ENCODE data around the gene RGR.

Gene RGR, protein sequence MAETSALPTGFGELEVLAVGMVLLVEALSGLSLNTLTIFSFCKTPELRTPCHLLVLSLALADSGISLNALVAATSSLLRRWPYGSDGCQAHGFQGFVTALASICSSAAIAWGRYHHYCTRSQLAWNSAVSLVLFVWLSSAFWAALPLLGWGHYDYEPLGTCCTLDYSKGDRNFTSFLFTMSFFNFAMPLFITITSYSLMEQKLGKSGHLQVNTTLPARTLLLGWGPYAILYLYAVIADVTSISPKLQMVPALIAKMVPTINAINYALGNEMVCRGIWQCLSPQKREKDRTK

DNA sequence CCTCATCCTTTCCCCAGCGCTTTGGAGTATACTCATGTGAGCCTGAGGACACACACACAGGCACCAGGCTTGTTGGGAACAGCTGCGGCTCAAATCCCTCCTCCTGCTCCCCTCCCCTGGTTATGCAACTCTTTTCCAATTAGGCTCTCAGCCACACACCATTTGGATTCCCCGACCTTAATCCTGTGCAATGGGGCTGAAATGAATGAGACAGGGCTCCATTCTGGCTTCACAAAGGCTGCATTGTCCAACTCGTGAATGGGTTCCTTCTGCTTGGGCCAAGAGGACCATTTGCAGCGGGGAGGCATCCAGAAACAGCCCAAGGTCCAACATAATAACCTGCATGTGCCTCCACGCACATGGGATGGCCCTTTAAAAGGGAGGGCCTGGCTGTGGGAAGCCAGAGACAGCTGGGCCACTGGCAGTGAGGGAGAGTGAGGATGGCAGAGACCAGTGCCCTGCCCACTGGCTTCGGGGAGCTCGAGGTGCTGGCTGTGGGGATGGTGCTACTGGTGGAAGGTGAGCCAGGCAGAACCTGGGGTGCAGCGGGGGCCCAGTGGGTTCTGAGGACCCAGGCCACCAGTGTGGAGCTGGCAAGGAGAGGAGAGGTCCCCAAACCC is at the start of gene RGR:
Gene RGR, plus strand, starts transcription at position 403 of the 620 bp plus-strand sequence. Its CDS starts 38 bp downstream, at position 441.
- DNase-seq (ENCODE audit: insufficient read length, low spot score) (peak; percentile 71), FAIRE-seq (no peak)
- TF ChIP-seq, protein P1, sequence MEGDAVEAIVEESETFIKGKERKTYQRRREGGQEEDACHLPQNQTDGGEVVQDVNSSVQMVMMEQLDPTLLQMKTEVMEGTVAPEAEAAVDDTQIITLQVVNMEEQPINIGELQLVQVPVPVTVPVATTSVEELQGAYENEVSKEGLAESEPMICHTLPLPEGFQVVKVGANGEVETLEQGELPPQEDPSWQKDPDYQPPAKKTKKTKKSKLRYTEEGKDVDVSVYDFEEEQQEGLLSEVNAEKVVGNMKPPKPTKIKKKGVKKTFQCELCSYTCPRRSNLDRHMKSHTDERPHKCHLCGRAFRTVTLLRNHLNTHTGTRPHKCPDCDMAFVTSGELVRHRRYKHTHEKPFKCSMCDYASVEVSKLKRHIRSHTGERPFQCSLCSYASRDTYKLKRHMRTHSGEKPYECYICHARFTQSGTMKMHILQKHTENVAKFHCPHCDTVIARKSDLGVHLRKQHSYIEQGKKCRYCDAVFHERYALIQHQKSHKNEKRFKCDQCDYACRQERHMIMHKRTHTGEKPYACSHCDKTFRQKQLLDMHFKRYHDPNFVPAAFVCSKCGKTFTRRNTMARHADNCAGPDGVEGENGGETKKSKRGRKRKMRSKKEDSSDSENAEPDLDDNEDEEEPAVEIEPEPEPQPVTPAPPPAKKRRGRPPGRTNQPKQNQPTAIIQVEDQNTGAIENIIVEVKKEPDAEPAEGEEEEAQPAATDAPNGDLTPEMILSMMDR (IDR thresholded peaks at IDR 0.05; ENCODE audit: insufficient read depth, missing control alignments): no peak

DNA sequence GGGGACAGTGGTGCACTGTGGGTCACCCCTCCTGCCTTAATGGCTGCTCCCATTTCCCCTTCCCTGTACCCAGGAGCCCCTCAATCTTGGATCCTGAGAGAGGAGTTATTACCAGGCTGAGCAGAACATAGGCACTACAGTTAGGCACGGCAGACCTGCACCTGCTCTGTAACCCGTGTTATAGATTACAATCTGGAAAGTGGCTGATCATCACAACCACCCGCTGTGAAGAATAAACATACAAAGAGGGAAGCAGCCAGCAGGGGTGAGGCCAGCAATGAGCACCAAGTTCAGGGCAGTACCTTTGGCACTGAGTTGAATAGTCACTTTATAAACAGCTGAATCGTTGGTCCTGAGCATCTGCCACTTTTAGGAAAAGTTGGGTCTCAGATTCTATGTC is 48.8 kb upstream of the RGR start:
- no peak for DNase-seq (ENCODE audit: insufficient read length, low spot score)
- FAIRE-seq: no peak
- TF ChIP-seq, protein P1 (IDR thresholded peaks at IDR 0.05; ENCODE audit: insufficient read depth, missing control alignments): no peak

DNA sequence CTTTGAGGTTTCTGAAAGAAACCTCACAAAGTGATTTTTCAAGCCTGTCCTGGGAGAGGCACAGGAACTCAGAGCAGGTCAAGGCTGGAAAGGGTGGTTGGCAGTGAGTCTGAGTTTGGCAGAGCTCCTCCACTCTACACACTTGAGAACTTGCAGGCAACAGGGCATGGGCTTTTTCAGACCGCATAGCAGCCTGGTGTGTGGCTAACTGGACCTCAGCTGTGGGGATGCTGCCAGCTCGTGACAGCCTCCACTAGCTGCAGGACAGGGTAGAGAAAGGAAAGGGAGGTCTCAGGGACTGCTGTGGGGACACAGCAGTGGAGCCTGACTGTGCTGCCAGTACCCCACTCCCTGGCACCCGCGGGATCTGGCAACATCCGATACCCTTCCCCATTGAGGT is 47.9 kb upstream of the RGR start:
- FAIRE-seq (no peak), DNase-seq (ENCODE audit: insufficient read length, low spot score) (no peak)
- TF ChIP-seq, protein P1 (IDR thresholded peaks at IDR 0.05; ENCODE audit: insufficient read depth, missing control alignments): no peak

DNA sequence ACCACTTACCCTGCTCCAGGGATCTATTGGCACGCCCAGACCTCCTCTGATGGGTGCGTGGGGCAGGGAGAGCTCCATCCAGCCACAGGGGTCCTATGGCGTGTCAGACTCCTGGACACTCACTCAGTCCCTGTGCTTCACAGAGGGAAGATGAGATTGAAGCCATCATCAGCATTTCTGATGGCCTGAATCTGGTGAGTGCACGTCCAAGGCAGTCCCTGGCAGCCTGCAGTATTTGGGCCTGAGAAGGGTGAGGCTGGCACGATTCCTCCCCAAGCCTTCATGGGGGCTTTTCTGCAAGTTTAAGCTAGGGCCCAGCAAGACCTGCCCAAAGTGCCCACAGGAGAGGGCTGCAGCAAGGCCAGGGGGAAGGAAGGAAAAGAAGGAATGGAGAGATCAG is 47.2 kb upstream of the RGR start:
- TF ChIP-seq, protein P1 (IDR thresholded peaks at IDR 0.05; ENCODE audit: insufficient read depth, missing control alignments): no peak
- DNase-seq (ENCODE audit: insufficient read length, low spot score): no peak
- no peak for FAIRE-seq

DNA sequence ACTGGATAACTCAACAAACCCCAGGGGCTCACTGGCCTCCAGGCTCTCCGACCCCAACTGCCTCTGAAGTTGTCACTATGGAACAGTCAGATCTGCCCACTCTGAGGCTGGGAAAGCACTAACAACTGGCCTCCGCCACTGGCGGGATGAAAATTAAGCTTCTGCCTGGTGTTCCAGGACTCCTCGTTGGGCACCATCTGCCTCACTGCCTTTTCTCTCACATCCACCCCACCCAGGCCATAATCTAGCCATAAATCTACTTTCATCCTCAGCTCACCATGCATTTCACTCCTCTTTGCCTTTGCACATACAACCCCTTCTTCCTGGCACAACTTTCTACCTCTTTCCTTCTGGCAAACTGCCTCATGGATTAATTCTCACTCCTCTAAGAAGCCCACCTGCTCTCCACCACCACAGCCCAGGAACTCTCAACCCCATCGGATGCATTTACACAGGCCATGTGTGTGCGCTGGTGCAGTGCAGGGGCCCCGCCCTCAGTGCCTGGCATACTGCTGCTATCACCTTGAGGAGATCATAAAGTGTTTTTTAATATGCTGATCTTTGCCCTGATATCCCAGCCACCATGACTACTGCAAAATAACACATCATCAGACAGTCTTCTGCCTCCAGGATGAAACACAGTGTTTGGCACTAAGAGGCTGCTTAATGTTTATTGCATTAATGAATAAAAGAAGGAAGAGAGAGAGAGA is 46.5 kb upstream of the RGR start:
- DNase-seq (ENCODE audit: insufficient read length, low spot score) (peak; percentile 49), FAIRE-seq (no peak)
- TF ChIP-seq, protein P1 (IDR thresholded peaks at IDR 0.05; ENCODE audit: insufficient read depth, missing control alignments): no peak

DNA sequence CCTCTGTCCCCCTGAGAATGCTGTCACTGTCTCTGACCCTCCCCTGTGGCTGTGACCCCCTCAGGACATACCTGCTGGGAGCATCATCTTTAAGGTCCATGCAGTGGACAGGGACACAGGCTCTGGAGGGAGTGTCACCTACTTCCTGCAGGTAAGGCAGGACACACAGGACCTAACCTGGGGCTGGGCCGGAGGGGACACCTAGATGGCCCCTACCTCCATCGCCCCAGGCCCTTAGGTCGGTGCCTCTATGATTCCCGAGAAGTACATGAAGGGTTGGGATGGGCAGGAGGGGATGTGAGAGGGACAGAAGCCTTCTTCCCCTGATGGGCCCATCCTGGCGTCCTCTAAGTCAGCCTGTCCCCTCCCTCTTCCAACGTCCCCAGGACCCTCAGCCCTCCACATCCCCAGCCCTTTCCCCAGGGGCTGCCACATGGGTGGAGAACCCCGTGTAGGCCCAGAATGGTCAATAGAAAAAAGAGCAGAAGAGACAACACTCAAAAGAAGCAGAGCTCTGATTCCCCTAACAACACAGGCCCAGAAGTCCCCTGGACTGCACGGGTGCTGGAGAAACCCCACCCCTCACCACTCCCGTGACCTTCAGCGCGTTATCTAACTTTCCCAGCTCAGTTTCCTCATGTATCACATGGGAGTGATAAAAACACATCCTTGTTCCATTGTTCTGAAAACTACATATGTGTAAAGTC is 44.2 kb upstream of the RGR start:
- FAIRE-seq: no peak
- TF ChIP-seq, protein P1 (IDR thresholded peaks at IDR 0.05; ENCODE audit: insufficient read depth, missing control alignments): no peak
- no peak for DNase-seq (ENCODE audit: insufficient read length, low spot score)
